ENCODE measurements around the gene NRG2. TPM values are rescaled to one million over a fixed set of nuclear protein-coding genes. Genes with fewer than 3 reads are reported as not detected.

Gene NRG2
- total and polyA plus RNA-seq, 2 of the 8 experiments (the other 6 are each of a cell fraction or from before 2014, with no cell fraction given): 0.27 to 0.54 TPM

GRCh38 chr5:139955616-139956273, 87.4 kb downstream of the NRG2 start:
- Histone ChIP-seq H2BK20ac (ENCODE audit: low read length) (peak overlapping the region; percentile 8; the same call in 1 of the 2 replicates), H3K14ac (ENCODE audit: insufficient read length) (no peak overlapping the region), H4K8ac (ENCODE audit: extremely low read depth, insufficient read depth, low read length) (no peak overlapping the region), H2AFZ (ENCODE audit: low read length) (peak overlapping the region; percentile 56), H3K9me3 (ENCODE audit: insufficient read depth in 2 of 2, low read depth in 1 of 2, low read length in 1 of 2) (no peaks in the 10 kb centered on the region), H4K5ac (ENCODE audit: insufficient read length, low read depth, low read length) (no peak overlapping the region), H3K23ac (ENCODE audit: insufficient read length) (no peak overlapping the region), H3K4ac (replicated peaks; ENCODE audit: insufficient read length, low read depth, low read length) (no peak overlapping the region), H3K4me1 (replicated peaks in 1 of 4; ENCODE audit: control insufficient read depth in 3 of 4, insufficient read depth in 4 of 4, low read length in 3 of 4) (peaks cover 2 to 14% (median 5%) of the 10 kb centered on the region in 4 experiments; a peak in 6 of 7 replicates), H2BK12ac (ENCODE audit: low read depth, low read length) (peak overlapping the region; percentile 71; the same call in 1 of the 2 replicates), H4K20me1 (replicated peaks in 1 of 2; ENCODE audit: control insufficient read depth in 1 of 2, insufficient read depth in 2 of 2, low read length in 2 of 2) (no peaks in the 10 kb centered on the region), H3K56ac (replicated peaks; ENCODE audit: insufficient read length, low read depth, low read length) (no peak overlapping the region), H3K4me2 (ENCODE audit: insufficient read depth in 1 of 2, low read depth in 2 of 2, low read length in 2 of 2) (peak overlapping the region; percentile 24 to 35), H2BK5ac (ENCODE audit: low read depth, low read length) (no peak overlapping the region), H3K79me1 (ENCODE audit: low read depth, low read length) (no peaks in the 10 kb centered on the region), H2BK15ac (ENCODE audit: low read length) (0 out of 2 replicates have a peak overlapping the region, but pooled peaks have one; percentile 76), H3K36me3 (ENCODE audit: control insufficient read depth in 2 of 4, insufficient read depth in 4 of 4, low read length in 3 of 4) (no peaks in the 10 kb centered on the region), H2BK120ac (replicated peaks; ENCODE audit: low read depth, low read length) (no peak overlapping the region), H4K91ac (replicated peaks; ENCODE audit: insufficient read length, low read length) (no peak overlapping the region), H3K27me3 (replicated peaks in 1 of 4; ENCODE audit: control insufficient read depth in 3 of 4, extremely low read depth in 1 of 4, insufficient read depth in 3 of 4, low read length in 3 of 4) (no peaks in the 10 kb centered on the region; a peak in 1 of 7 replicates), H3K79me2 (ENCODE audit: control insufficient read depth in 1 of 2, insufficient read depth in 2 of 2, low read length in 2 of 2) (no peaks in the 10 kb centered on the region), H3K27ac (ENCODE audit: low read depth, low read length) (no peak overlapping the region), H3K23me2 (ENCODE audit: low read depth, low read length) (peaks cover 3% of the 10 kb centered on the region; the same call in 1 of the 2 replicates), H3K4me3 (ENCODE audit: extremely low read depth in 1 of 4, insufficient read depth in 2 of 4, low read depth in 3 of 4, low read length in 4 of 4) (no peak overlapping the region), H3K9ac (replicated peaks in 1 of 4; ENCODE audit: extremely low read depth in 1 of 4, low read depth in 3 of 4, low read length in 3 of 4) (no peak overlapping the region), H3K18ac (ENCODE audit: extremely low read depth, low read length) (no peak overlapping the region), H2AK5ac (ENCODE audit: low read depth, low read length) (no peak overlapping the region; the same call in 1 of the 2 replicates)
- no peak for FAIRE-seq
- WGBS, 2 experiments (ENCODE audit: extremely low coverage in 1 of 2, insufficient coverage in 1 of 2, insufficient read length in 1 of 2, insufficient replicate concordance in 2 of 2, low coverage in 1 of 2, low lambda C conversion rate in 2 of 2, missing lambda C conversion rate in 1 of 2): 63% methylated on average over 5 of the region's 5 CpGs; no CpG with 5 or more reads in 1 of the 2 experiments
- ChIA-PET CTCF (ENCODE audit: partially characterized antibody) (interaction anchor here (0.9 to 11.6 kb wide), 15 partner anchors 13 to 1200 kb away, joined by 3 to 156 read pairs (median 3); no protein-coding TSS in a partner anchor), POLR2A (ENCODE audit: partially characterized antibody) (interaction anchor here (0.9 to 1.1 kb wide), 2 partner anchors 13 to 310 kb away, joined by 3 to 5 read pairs; no protein-coding TSS in a partner anchor)
- no peak for DNase-seq (ENCODE audit: low read depth in 1 of 2, low spot score in 2 of 2)
- TF ChIP-seq BACH1 (IDR thresholded peaks at IDR 0.05; ENCODE audit: low read length) (no peak), EZH2 (IDR thresholded peaks at IDR 0.05; ENCODE audit: low read depth, low read length, severe bottlenecking) (no peak), CTCF (IDR thresholded peaks at IDR 0.05; ENCODE audit: control extremely low read depth in 1 of 3, insufficient read depth in 1 of 3, low read depth in 1 of 3, low read length in 3 of 3) (peak in 2 of 3 experiments; percentile 1 to 2; a peak in 2 of 4 replicates), MAX (IDR thresholded peaks at IDR 0.05) (peak; percentile 18; the same call in 1 of the 2 replicates)

Measured in H1 (cell line).